H9 (cell line): ENCODE measurements around the gene HMX1. TPM values are rescaled to one million over a fixed set of nuclear protein-coding genes. Genes with fewer than 3 reads are reported as not detected.

Experiments
- DNase-seq: peaks from one replicate; pipeline ENCODE4 v3.0.0-alpha.2; 2017
- H2AFZ ChIP-seq: one replicate; pipeline ENCODE4 v1.6.1; 2013; ENCODE audit warnings: mild to moderate bottlenecking, low read length, control low read depth, moderate library complexity
- H2AK5ac ChIP-seq: 2 replicates; pipeline ENCODE4 v1.6.1; 2013; ENCODE audit warnings: low read length, control low read depth, mixed read lengths; ENCODE audit not compliant: insufficient read length
- H2BK120ac ChIP-seq: one replicate; pipeline ENCODE4 v1.6.1; 2013; ENCODE audit warnings: low read depth, mild to moderate bottlenecking, low read length, control low read depth, inconsistent platforms; ENCODE audit not compliant: poor library complexity, severe bottlenecking
- H2BK12ac ChIP-seq: 2 replicates; pipeline ENCODE4 v1.6.1; 2013; ENCODE audit warnings: low read length, control low read depth, mixed read lengths, low read depth; ENCODE audit not compliant: insufficient read length
- H2BK15ac ChIP-seq: 2 replicates; pipeline ENCODE4 v1.6.1; 2013; ENCODE audit warnings: low read depth, low read length, control low read depth
- H2BK20ac ChIP-seq: one replicate; pipeline ENCODE4 v1.6.1; 2013; ENCODE audit warnings: low read depth, mild to moderate bottlenecking, low read length, control low read depth, inconsistent platforms; ENCODE audit not compliant: poor library complexity, severe bottlenecking
- H2BK5ac ChIP-seq: 2 replicates; pipeline ENCODE4 v1.6.1; 2013; ENCODE audit warnings: low read length, control low read depth, mixed read lengths; ENCODE audit not compliant: insufficient read length
- H3K14ac ChIP-seq: 2 replicates; pipeline ENCODE4 v1.6.1; 2013; ENCODE audit warnings: low read length, control low read depth; ENCODE audit not compliant: insufficient read depth
- H3K18ac ChIP-seq: 2 replicates; pipeline ENCODE4 v1.6.1; 2013; ENCODE audit warnings: low read depth, mild to moderate bottlenecking, mixed read lengths, low read length, control low read depth; ENCODE audit not compliant: insufficient read length
- H3K23ac ChIP-seq: 2 replicates; pipeline ENCODE4 v1.6.1; 2013; ENCODE audit warnings: low read length, control low read depth, mixed read lengths, low read depth; ENCODE audit not compliant: insufficient read length
- H3K23me2 ChIP-seq: 2 replicates; pipeline ENCODE4 v1.6.1; 2013; ENCODE audit warnings: low read depth, mild to moderate bottlenecking, mixed read lengths, low read length, control low read depth; ENCODE audit not compliant: insufficient read length, poor library complexity, severe bottlenecking
- H3K27ac ChIP-seq: 2 replicates; pipeline ENCODE4 v1.5.1; 2013; ENCODE audit warnings: low read length, control low read depth, mixed read lengths, low read depth; ENCODE audit not compliant: insufficient read length
- H3K27me3 ChIP-seq: 2 replicates; pipeline ENCODE4 v1.6.1; 2013; ENCODE audit warnings: low read length, control low read depth, inconsistent platforms; ENCODE audit not compliant: insufficient read depth
- H3K4ac ChIP-seq: 2 replicates; pipeline ENCODE4 v1.6.1; 2013; ENCODE audit warnings: low read depth, mild to moderate bottlenecking, control low read depth, inconsistent platforms, low read length, moderate library complexity
- H3K4me1 ChIP-seq: 2 replicates; pipeline ENCODE4 v1.6.1; 2013; ENCODE audit warnings: low read length, control low read depth, inconsistent platforms; ENCODE audit not compliant: insufficient read depth
- H3K4me2 ChIP-seq: 2 replicates; pipeline ENCODE4 v1.6.1; 2013; ENCODE audit warnings: low read length, control low read depth, mixed read lengths; ENCODE audit not compliant: insufficient read length, insufficient read depth
- H3K56ac ChIP-seq: 2 replicates; pipeline ENCODE4 v1.6.1; 2013; ENCODE audit warnings: low read depth, mild to moderate bottlenecking, mixed read lengths, low read length, control low read depth; ENCODE audit not compliant: insufficient read length
- H3K79me1 ChIP-seq: 2 replicates; pipeline ENCODE4 v1.6.1; 2013; ENCODE audit warnings: low read depth, mild to moderate bottlenecking, moderate library complexity, low read length, control low read depth, inconsistent platforms; ENCODE audit not compliant: insufficient read depth, poor library complexity, severe bottlenecking
- H3K79me2 ChIP-seq: 2 replicates; pipeline ENCODE4 v1.6.1; 2013; ENCODE audit warnings: low read length, control low read depth, inconsistent platforms; ENCODE audit not compliant: insufficient read depth
- H3K9ac ChIP-seq: 2 replicates; pipeline ENCODE4 v1.6.1; 2013; ENCODE audit warnings: low read length, control low read depth, mixed read lengths; ENCODE audit not compliant: insufficient read length; ENCODE audit errors: extremely low read depth
- H3K9me3 ChIP-seq: one replicate; pipeline ENCODE4 v1.6.1; 2013; ENCODE audit warnings: low read depth, low read length, inconsistent platforms; ENCODE audit not compliant: control insufficient read depth
- H3T11ph ChIP-seq: one replicate; pipeline ENCODE4 v1.6.1; 2013; ENCODE audit warnings: mild to moderate bottlenecking, low read length, control low read depth, inconsistent platforms
- H4K20me1 ChIP-seq: one replicate; pipeline ENCODE4 v1.6.1; 2013; ENCODE audit not compliant: control insufficient read depth, insufficient read length, insufficient read depth
- H4K5ac ChIP-seq: 2 replicates; pipeline ENCODE4 v1.6.1; 2013; ENCODE audit warnings: low read depth, mild to moderate bottlenecking, mixed read lengths, low read length, control low read depth; ENCODE audit not compliant: insufficient read length
- H4K8ac ChIP-seq: replicated peaks from 2 replicates; pipeline ENCODE4 v1.6.1; 2013; ENCODE audit warnings: low read length, control low read depth, mixed read lengths, low read depth; ENCODE audit not compliant: insufficient read length
- H4K91ac ChIP-seq: 2 replicates; pipeline ENCODE4 v1.6.1; 2013; ENCODE audit warnings: low read depth, mild to moderate bottlenecking, moderate library complexity, mixed read lengths, low read length, control low read depth; ENCODE audit not compliant: insufficient read length
- H3K27ac Mint-ChIP-seq, 3 experiments: 2 replicates in 2 of 3; 3 replicates in 1 of 3; pipeline ENCODE4 v1.8.0; 2020 to 2021; ENCODE audit warnings: mixed read lengths in 3 of 3, mild to moderate bottlenecking in 1 of 3, moderate library complexity in 1 of 3
- H3K27me3 Mint-ChIP-seq: 2 replicates; pipeline ENCODE4 v1.8.0; 2021; ENCODE audit warnings: low read depth, mild to moderate bottlenecking, moderate library complexity, mixed read lengths
- H3K36me3 Mint-ChIP-seq, 3 experiments: 2 replicates in 2 of 3; 3 replicates in 1 of 3; pipeline ENCODE4 v1.8.0; 2020 to 2021; ENCODE audit warnings: low read depth in 3 of 3, mixed read lengths in 3 of 3; ENCODE audit not compliant: insufficient read depth in 1 of 3
- H3K4me1 Mint-ChIP-seq, 2 experiments: 2 replicates each; pipeline ENCODE4 v1.8.0; 2020; ENCODE audit warnings: mixed read lengths in 2 of 2
- H3K4me3 Mint-ChIP-seq, 2 experiments: 2 replicates in 1 of 2; 3 replicates in 1 of 2; pipeline ENCODE4 v1.8.0; 2020 to 2021; ENCODE audit warnings: mild to moderate bottlenecking in 2 of 2, mixed read lengths in 2 of 2, moderate library complexity in 1 of 2
- H3K9me3 Mint-ChIP-seq, 2 experiments: 2 replicates in 1 of 2; 3 replicates in 1 of 2; pipeline ENCODE4 v1.8.0; 2020; ENCODE audit warnings: mild to moderate bottlenecking in 2 of 2, mixed read lengths in 2 of 2, moderate library complexity in 1 of 2
- WGBS: extraction: QIAGEN DNeasy Blood & Tissue Kit; methylation state at CpG from one replicate; pipeline ENCODE4 v1.1.7; 2013; ENCODE audit warnings: missing lambda C conversion rate, low lambda C conversion rate, mixed read lengths; ENCODE audit not compliant: insufficient read length; ENCODE audit errors: extremely low coverage; 5-methylcytosine and 5-hydroxymethylcytosine counted together
- total RNA-seq: library from RNA; stranded (reverse); gene quantifications from 2 replicates; pipeline ENCODE4 v1.2.1, GENCODE V29; 2021
- TF ChIP-seq, protein P1 (sequence below): fragments of 200-600 bp; sonication (generic); conservative IDR thresholded peaks from 3 replicates; pipeline ENCODE4 v1.8.0; 2021; ENCODE audit warnings: antibody characterized with exemption, mild to moderate bottlenecking

The HMX1 gene
- total RNA-seq, 1 experiment from 2014 or later = 0.26 TPM

DNA sequence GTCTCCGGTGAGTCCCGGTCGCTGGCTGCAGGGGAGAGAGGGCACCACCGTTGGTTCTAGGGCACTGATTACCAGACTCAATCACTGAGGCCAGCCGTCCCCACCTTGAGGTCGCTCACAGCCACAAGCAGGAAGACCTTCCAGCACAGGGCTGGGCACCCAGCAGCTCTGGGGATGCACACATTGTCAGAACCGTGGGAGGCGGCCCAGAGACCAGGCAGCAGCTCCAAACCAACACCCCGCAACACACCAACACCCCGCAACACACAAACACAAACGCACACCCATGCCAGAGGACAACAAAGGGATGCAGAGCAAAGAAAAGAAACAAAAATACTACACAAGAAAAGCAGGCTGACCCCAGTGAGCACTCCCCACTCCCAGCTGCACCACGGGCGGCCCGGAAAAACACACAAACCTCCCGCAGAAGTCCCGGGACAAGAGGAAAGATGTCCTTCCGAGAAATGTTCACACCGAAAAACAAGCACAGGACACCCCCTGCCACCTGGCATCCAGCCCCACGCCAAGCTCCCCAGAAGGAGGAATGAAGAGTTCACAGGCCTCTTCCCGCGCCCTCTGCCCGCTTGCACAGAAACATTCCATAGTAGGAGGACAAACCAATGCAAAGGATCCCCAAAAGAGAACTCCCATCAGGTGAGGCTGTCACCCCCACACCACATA, 3.2 kb downstream of the HMX1 start:
- H3K4ac ChIP-seq = no peak overlapping the region
- no peak overlapping the region for H4K91ac ChIP-seq
- H3K79me2 ChIP-seq = no peaks in the 10 kb centered on the region
- Mint-ChIP-seq H3K4me3 (peak overlapping the region in 1 of 2 experiments; percentile 57; a peak in 3 of 5 replicates), H3K9me3 (peaks cover 3 to 10% of the 10 kb centered on the region in 2 experiments; a peak in 2 of 5 replicates), H3K27me3 (peaks cover 91% of the 10 kb centered on the region), H3K27ac (no peak overlapping the region), H3K4me1 (peaks cover 7 to 32% of the 10 kb centered on the region in 2 experiments), H3K36me3 (peaks cover 0 to 2% (median 0%) of the 10 kb centered on the region in 3 experiments; a peak in 1 of 7 replicates)
- H3K9ac ChIP-seq = no peak overlapping the region
- no peak overlapping the region for H3K4me2 ChIP-seq
- H2BK12ac ChIP-seq = no peak overlapping the region
- H3K27ac ChIP-seq = no peak overlapping the region
- no peaks in the 10 kb centered on the region for H4K20me1 ChIP-seq
- no peak overlapping the region; the same call in 1 of the 2 replicates for H3K14ac ChIP-seq
- no CpG with 5 or more reads among the region's 22 CpGs for WGBS
- H4K8ac ChIP-seq = no peak overlapping the region
- no peak overlapping the region for H3K18ac ChIP-seq
- H3T11ph ChIP-seq = no peak overlapping the region
- no peak overlapping the region for H4K5ac ChIP-seq
- H3K56ac ChIP-seq = no peak overlapping the region
- no peak overlapping the region for H2BK120ac ChIP-seq
- H2BK15ac ChIP-seq = no peak overlapping the region
- H3K23ac ChIP-seq = no peak overlapping the region
- H2AFZ ChIP-seq = no peak overlapping the region
- peaks cover 92% of the 10 kb centered on the region for H3K27me3 ChIP-seq
- H3K23me2 ChIP-seq = no peaks in the 10 kb centered on the region
- no peak overlapping the region for H2BK5ac ChIP-seq
- no peaks in the 10 kb centered on the region for H3K9me3 ChIP-seq
- H2BK20ac ChIP-seq = no peak overlapping the region
- TF ChIP-seq, protein P1, sequence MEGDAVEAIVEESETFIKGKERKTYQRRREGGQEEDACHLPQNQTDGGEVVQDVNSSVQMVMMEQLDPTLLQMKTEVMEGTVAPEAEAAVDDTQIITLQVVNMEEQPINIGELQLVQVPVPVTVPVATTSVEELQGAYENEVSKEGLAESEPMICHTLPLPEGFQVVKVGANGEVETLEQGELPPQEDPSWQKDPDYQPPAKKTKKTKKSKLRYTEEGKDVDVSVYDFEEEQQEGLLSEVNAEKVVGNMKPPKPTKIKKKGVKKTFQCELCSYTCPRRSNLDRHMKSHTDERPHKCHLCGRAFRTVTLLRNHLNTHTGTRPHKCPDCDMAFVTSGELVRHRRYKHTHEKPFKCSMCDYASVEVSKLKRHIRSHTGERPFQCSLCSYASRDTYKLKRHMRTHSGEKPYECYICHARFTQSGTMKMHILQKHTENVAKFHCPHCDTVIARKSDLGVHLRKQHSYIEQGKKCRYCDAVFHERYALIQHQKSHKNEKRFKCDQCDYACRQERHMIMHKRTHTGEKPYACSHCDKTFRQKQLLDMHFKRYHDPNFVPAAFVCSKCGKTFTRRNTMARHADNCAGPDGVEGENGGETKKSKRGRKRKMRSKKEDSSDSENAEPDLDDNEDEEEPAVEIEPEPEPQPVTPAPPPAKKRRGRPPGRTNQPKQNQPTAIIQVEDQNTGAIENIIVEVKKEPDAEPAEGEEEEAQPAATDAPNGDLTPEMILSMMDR = no peak
- no peaks in the 10 kb centered on the region for H3K4me1 ChIP-seq
- H3K79me1 ChIP-seq = no peaks in the 10 kb centered on the region
- DNase-seq = no peak
- H2AK5ac ChIP-seq = no peak overlapping the region
